Measurements from ENCODE around the gene FAM9B.

GRCh38 chrX:9055354-9055753, 21.4 kb upstream of the FAM9B start:
- TF ChIP-seq CTCF (conservative IDR thresholded peaks at IDR 0.05), result no peak
- no peak for TF ChIP-seq EZH2 (IDR thresholded peaks at IDR 0.05; ENCODE audit: low read depth)

All from PC-9 (cell line).